ENCODE measurements around the gene SORBS1.

GRCh38 chr10:95321554-95322301, 239.4 kb downstream of the SORBS1 start:
- TF ChIP-seq CTCF (IDR thresholded peaks at IDR 0.05) (no peak), POLR2A (IDR thresholded peaks at IDR 0.05) (no peak)
